Fibroblast of skin of scalp (primary cell): ENCODE data around the gene TMTC2.

Experiments used
- DNase-seq: peaks from one replicate; pipeline ENCODE4 v3.0.0-alpha.2; 2013

The TMTC2 gene

GRCh38 chr12:82958966-82959365, 272.3 kb downstream of the TMTC2 start:
- DNase-seq, result peak; percentile 17

DNA sequence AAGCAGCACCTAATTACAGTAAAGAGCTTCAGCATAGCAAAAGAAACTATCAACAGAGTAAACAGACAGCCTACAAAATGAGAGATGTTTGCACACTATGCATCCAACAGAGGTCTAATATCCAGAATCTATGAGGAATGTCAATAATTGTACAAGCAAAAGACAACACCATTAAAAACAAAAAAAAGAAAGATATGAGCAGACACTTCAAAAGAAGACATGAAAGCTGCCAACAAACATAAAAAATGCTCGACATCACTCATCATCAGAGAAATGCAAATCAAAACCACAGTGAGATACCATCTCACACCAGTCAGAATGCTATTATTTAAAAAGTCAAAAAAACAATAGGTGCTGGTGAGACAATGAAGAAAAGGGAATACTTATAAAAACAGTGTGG, 273.1 kb downstream of the TMTC2 start:
- DNase-seq, result no peak

DNA sequence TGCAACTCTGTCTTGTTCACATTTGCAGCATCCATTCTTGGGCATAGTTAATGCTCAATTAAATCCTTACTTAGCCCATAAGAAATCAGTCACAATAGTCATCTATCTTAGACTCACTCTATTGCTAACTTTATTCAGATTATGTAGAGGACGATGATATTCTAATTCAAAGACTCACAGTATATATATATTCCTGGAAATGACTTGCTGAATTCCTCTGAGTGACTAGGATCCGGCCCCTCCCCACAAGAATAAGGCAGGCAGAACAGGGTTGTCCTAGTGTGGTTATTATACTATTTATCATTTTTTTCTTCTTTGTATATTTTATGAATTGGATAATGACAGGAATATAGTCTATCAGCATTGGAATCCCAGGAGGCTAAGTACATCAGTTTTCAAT, 275.1 kb downstream of the TMTC2 start:
- no peak for DNase-seq

DNA sequence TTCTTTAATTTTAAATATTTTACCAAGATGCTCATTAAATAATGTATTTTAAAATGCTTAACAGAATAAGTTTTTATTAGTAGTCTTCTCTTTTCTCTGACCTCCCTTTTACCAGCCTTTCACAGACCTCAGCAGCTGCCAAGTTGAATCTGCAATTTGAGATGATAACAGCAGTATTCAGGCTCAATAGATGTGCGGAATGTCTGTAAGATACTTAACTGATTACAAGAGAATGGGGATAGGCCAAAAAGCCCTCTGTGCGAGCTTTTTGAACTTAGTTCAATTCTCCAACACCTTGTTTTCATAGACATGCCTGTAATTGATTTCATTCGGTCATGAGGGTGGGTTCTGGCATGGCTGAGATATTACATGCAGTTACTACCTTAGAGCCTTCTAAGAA, 277.2 kb downstream of the TMTC2 start:
- no peak for DNase-seq

DNA sequence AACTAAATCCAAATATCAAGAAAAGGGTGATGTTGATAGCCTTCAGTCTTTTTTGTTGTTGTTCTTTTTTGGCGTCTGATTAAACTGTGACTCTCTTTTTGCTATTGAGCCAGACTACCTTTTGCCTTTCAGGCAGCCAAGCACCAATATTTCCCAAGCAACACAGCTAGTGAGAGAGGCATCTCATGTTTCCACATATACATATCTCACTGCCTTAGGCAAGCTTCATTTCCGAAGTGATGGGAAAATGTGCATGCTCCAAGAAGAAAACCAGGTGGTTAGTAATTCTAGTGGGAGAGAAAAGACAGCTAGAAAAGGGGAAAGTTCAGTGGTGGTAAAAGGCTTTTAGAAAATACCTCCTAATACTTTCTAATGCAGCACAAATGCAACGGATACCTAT, 277.7 kb downstream of the TMTC2 start:
- DNase-seq, result no peak

DNA sequence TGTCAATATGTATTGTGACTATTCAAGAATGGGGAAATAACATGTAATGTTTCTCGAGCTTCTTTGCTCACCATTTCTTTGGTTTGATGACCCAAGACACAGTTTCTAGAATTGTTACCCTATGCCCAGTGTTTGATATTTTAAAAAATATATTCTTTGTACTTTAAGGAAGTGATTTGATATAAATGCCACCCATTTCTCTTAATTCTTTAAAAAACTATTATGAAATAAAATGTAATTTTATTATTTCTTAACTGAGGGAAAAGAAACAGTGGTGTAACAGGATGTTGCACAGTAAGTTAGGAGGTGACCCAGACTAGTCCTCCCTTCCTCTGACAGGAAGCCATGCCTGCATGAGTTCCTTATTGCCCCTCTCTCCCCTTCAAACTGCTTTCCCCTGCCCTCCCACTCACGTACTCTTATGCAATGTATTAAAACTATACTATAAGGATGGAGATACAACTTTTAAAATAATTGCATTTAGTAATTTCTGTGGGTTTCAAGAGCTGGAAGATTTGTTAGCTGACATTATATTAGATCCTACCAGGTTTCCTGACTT, 279.4 kb downstream of the TMTC2 start:
- no peak for DNase-seq

- DNase-seq, result no peak
These were observed 282.1 kb downstream of the TMTC2 start for GRCh38 chr12:82968631-82969367.

DNA sequence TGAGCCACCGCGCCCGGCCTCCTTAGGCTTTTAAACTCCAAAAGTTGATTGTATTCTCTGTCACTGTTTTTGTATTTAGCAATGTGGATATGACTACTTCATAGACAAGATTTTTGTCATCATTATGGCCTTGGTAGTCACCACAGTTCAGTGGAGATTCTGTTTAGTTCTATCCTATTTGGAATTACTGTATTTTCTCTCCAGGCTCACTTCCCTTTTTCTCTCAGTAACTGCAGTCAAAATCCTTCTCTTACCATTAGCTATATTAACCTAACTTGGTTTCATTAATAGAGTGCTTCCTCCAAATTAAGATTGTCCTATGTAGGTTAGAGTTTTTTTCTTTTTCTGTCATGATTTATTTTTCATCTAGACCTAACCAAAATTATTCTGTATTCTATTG, 283.9 kb downstream of the TMTC2 start:
- no peak for DNase-seq

DNA sequence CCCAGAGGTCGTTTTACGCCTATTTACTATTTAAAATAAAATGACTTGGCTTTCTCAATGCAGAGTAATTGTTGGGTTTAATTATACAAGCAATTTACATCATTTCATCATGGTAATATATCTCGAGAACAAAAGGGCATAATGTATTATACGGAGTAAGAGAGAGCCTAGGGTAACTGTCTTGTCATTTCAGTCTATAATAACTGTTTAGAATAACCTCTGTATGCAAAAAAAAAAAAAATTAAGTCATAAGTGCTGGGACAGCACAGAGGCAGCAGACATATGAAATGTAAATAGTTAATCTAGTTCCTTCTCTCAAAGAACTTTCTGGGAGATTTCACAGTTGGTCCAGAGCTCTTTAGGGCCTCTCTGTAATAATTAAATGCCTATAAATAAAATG, 284.9 kb downstream of the TMTC2 start:
- DNase-seq, result no peak

DNA sequence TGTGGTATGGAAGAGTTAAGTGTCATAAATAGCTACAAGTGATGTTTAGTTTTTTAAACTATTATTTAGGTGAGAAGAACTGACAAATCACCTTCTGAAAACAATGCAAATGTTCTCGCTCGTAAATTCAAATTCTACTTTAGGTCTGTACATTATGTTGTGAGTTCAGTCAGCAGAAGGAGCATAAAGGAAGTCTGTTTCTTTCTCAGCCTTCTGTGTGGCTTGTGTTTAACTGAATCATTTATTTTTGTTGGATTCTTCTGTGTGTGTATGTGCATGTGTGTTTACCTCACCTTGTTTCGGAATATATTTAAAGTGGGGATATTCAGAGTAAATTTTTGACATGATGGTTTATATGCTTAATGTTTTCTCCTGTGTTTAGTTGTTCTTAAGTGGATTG, 285.9 kb downstream of the TMTC2 start:
- DNase-seq, result no peak

DNA sequence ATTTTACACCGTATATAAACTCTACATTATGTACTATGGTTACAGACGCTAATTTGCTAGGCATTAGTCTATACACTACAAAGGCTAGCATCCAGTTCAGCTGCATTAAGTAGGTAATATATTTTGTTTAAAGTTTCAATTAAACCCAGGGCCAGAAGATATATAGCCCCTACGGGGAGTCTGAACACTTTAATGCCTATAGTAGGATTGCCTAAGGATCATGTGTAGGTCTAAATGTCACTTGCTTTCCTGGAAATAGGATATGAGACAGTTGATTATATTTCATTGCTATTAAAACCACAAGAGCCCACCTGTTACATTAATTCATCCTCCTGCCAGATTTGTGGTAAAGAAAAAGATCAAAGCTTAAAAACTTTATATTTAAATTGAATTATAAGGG, 286.9 kb downstream of the TMTC2 start:
- no peak for DNase-seq

GRCh38 chr12:82981150-82981549, 294.4 kb downstream of the TMTC2 start:
- DNase-seq, result peak; percentile 6

DNA sequence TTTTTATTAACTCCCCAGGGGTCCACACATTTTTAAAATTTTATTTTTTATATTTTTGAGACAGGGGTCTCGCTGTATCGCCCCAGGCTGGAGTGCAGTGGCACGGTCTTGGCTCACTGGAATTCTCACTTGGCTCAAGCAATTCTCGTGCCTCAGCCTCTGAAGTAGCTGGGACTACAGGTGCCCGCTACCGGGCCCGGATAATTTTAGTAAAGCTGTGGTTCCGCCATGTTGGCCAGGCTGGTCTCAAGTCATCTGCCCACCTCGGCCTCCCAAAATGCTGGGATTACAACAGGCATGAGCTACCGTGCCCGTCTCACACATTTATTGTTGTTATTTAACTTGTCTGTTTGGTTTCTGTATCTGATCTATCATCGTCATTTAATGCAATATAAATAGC, 307.4 kb downstream of the TMTC2 start:
- DNase-seq, result no peak

GRCh38 chr12:82996168-82996812, 309.6 kb downstream of the TMTC2 start:
- no peak for DNase-seq

GRCh38 chr12:82998509-82998908, 311.8 kb downstream of the TMTC2 start:
- no peak for DNase-seq

DNA sequence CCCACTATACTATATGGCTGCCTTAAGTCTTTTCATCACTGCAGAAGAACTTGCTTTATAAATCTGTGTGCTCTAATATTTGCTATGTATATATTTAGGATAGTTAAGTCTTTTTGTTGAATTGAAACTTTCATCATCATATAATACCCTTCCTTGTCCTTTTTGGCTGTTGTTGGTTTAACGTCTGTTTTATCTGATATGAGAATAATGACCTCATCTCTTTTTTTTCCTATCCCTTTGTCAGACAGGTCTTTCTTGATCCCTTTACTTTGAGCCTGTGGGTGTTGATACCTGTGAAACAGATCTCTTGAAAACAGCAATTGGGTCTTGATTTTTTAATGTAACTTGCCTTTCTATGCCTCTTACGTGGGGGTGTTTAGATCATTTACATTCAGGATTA, 316.3 kb downstream of the TMTC2 start:
- no peak for DNase-seq

- no peak for DNase-seq
These were observed 319.0 kb downstream of the TMTC2 start for GRCh38 chr12:83005534-83006197.

DNA sequence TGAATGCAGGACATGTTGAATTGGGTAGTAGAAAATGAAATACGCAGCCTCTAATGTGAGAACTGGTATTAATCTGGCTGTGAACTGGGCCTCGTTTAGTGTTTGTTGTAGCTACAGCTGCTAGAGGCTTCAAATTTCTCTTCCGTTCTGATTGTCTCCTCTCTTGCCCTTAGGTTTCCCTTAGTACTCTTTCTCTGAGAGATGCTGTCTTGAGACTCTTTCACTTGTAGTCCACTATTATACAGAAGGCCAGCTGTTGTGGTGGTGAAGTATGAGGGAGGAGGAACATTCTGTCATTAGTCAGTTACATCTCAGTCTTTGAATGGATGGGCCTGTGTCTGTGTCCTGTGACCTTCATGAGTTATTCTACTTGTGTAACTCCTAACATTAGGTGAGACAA, 322.0 kb downstream of the TMTC2 start:
- no peak for DNase-seq

DNA sequence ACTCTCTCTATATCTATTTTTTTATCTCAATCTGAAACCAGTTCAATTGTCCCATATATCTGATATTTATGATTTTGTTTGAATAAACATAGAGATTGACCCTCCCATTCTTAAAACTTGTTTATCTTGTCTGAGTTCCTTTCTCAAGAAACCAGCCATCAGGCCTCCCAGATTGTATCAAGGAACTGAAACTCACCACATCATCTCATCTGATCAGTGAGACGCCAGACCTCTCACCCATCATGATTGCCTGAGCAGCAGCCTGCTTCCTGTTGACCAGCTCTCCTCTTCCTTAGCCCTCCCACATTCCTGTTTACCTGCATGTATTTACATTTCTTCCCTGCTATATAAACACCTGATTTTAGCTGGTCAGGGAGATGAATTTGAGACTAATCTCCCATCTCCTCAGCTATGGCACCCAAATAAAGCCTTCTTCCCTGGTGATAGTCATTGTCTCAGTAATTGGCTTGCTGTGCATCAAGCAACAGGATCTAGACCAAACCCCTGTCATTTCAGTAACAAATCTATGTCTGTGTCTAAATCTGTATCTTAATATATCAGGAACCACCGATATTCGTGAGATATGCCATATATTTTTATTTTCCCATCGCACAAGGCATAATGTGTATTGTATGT, 323.6 kb downstream of the TMTC2 start:
- DNase-seq, result no peak

- DNase-seq, result no peak
These were observed 328.9 kb downstream of the TMTC2 start for GRCh38 chr12:83015390-83016217.

GRCh38 chr12:83016218-83016835, 329.6 kb downstream of the TMTC2 start:
- peak; percentile 58 for DNase-seq

DNA sequence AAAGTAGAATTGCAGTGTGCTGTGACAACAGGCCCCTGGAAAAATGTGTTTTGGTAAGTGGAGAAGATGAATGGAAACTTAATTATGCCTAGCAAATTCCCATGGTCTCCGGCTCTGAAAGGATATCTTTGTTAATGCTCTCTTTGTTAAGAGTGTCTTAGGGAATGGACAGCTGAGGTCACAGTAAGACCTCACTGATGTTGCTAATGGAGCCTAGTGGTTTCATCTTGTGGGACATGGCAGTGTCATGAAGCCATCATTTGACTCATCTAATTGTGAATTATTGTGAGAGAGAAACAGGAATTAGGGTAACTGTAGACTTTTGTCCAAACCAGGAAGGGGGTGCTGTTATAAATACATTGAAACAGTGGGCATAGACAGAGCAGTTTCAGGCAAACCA, 330.3 kb downstream of the TMTC2 start:
- no peak for DNase-seq
